Activated CD4-positive, alpha-beta T cell treated with anti-CD3 and anti-CD28 coated beads for 4 hours (primary cell): ENCODE measurements around the gene GNPTG.
"Not testable (repeated sequence)": the region's sequence is repeated elsewhere in the genome, so short reads cannot be mapped to it uniquely, and the experiment has no call there.

Experiments
- DNase-seq, 2 donors: peaks; one replicate each; pipeline ENCODE4 v3.0.0-alpha.2; 2020

GNPTG gene

GRCh38 chr16:1320097-1320496 is 31.6 kb upstream of the GNPTG start:
- DNase-seq = no peak

DNA sequence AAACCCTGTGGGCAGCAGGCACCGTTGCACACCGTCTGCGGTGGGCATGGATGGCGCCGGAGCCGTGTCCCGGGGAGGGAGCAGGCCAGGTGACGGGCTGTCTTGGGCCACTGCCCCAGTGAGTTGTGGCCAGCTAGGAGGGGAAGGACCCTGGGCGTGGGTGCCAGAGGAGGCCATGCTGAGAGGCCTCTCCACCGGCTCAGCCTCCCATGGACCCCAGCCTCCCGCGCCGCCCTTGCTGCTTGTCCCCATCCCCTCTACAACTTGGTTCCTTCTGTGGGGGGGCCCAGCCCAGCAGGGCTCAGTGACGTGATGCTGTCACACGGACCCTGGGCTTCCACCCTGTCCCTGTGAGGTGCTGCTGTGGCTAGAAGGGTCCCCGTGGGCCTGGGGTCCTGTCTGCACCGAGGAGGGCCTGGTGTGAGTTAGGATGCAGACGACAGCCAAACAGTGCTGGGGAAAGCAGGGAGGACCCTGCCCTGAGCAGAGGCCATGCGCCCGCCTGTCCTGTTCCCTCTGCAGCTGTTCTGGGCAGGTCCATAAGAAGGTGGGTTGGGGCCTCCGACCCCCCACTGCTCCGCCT is 31.0 kb upstream of the GNPTG start:
- no peak for DNase-seq

DNA sequence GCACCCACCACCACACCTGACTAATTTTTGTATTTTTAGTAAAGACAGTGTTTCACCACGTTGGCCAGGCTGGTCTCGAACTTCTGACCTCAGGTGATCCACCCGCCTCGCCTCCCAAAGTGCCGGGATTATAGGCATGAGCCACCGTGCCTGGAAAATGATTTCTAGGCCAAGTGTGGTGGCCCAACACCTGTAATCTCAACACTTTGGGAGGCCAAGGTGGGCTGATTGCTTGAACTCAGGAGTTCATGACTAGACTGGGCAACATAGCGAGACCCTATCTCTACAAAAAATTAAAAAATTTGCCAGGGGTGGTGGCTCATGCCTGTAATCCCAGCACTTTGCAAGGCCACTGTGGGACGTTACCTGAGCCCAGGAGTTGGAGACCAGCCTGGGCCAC is 29.3 kb upstream of the GNPTG start:
- DNase-seq = no peak

DNA sequence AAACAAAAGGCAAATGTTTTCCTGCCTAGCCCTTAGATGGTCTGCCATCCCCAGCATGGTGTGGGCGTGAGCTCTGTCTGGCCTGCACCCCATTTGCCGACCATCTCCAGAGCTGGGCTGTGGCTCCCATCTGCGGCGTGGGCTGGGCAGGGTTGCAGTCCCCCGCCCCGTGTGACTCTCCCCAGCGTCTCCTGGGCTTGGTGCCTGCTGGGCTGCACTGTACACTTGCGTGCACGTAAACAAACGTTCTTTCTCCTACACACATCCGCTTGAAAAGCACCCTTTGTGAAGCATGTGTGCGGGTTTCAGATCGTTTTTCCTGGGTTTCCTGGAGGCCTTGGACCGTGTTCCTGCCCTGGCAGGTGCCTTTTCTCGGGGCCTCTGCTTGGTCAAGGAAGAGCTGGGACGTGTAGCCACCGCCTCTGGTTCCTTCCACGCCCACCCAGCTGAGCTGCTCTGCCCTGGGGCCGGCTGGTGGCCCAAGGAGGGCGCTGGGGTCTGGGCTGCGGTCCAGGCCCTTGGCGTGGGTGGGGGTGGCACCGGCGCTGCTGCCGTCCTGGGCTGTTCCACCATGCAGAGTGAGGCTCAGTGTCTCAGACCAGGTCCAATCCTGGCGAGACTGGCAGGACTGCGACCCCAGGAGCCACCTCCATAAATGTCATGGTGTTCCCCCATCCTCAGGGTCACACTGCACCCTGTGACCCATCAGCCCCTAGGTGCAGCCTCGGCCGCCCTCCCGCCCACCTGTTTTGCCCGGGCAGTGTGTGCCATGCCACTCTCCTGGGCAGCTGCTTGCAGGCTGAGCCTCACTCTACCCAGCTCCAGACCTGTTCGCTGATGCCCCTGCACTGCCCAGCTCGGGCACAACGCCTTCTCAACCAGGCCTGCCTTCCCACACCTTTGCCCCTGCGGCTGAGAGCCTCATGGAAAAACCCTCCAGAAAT is 28.2 kb upstream of the GNPTG start:
- no peak for DNase-seq

- DNase-seq = no peak
Measured at GRCh38 chr16:1324286-1324826, 27.4 kb upstream of the GNPTG start.

DNA sequence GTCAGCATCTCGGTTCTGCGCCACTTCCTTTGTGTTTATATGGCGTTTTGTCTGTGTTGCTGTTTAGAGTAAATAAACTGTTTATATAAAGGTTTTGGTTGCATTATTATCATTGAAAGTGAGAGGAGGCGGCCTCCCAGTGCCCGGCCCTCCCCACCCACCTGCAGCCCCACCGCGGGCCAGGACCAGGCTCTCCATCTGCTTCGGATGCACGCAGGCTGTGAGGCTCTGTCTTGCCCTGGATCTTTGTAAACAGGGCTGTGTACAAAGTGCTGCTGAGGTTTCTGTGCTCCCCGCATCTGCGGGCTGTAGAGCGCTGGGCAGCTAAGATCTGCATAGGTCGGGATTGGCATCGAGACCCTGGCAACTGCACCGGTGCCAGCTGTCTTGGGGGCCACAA is 26.5 kb upstream of the GNPTG start:
- no peak for DNase-seq

DNA sequence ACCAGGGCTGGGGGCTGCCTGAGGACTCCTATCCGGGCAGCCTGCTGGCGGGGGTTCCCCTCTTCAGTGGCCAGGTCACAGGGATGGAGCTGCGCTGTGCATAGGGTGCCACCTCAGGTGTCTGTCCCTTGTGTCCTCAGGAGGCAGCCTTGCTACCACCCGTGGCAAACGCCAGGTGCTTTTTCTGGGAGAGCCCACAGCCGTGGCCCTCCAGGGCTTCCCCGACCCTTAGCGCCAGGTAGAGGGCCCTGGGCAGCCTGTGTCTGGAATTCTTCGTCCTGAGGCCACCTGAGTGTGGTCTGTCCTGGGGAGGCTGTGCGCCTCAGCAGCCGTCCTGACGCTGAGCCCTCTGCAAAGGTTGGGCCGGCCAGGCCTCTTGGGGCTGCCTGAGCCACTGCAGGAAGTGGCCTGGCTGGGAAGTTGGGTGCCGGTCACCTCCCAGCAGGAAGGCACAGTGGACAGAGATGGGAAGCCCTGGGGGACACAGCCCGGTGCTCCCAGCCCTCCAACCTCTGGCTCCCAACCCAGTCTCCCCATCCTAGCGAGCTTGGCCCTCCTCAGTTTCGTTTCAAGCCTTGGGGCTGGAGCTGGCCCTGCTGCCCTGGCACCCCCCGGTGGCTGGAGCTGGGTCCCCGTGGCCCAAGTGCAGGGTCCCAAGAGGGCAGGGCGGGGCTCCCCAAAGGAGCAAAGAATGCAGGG is 25.9 kb upstream of the GNPTG start:
- no peak for DNase-seq

GRCh38 chr16:1326391-1326790 is 25.3 kb upstream of the GNPTG start:
- no peak for DNase-seq

GRCh38 chr16:1326946-1327618 is 24.6 kb upstream of the GNPTG start:
- DNase-seq = no peak

- DNase-seq = no peak
Measured at GRCh38 chr16:1327619-1327947, 24.1 kb upstream of the GNPTG start.

DNA sequence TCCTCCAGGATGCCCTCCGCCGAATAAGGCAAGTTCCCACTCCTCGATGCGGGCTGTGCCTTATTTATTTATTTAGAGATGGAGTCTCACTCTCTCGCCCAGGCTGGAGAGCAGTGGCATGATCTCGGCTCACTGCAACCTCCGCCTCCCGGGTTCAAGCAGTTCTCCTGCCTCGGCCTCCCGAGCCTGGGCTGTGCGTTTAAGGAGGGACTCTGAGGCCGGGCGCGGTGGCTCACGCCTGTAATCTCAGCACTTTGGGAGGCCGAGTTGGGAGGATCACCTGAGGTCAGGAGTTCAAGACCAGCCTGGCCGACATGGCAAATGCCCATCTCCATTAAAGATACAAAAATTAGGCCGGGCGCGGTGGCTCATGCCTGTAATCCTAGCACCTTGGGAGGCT is 23.6 kb upstream of the GNPTG start:
- DNase-seq = not testable (repeated sequence)

DNA sequence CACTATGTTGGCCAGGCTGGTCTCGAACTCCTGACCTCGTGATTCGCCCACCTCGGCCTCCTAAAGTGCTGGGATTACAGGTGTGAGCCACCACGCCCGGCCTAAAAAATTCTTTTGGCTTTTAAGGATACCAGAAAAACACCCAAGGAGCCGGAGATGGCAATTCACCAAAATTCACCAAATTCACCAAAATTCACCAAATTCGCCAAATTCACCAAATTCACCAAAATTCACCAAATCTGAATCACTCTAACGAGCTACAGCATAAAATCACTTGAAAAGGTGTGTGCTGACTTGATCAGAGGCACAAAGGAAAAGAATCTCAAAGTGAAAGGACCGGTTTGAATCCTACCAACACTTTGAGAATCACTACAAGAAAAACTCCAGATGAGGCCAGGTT is 22.8 kb upstream of the GNPTG start:
- not testable (repeated sequence) for DNase-seq

GRCh38 chr16:1330260-1330914 is 21.3 kb upstream of the GNPTG start:
- DNase-seq = no peak

- DNase-seq = no peak
Measured at GRCh38 chr16:1330931-1331711, 20.6 kb upstream of the GNPTG start.

DNA sequence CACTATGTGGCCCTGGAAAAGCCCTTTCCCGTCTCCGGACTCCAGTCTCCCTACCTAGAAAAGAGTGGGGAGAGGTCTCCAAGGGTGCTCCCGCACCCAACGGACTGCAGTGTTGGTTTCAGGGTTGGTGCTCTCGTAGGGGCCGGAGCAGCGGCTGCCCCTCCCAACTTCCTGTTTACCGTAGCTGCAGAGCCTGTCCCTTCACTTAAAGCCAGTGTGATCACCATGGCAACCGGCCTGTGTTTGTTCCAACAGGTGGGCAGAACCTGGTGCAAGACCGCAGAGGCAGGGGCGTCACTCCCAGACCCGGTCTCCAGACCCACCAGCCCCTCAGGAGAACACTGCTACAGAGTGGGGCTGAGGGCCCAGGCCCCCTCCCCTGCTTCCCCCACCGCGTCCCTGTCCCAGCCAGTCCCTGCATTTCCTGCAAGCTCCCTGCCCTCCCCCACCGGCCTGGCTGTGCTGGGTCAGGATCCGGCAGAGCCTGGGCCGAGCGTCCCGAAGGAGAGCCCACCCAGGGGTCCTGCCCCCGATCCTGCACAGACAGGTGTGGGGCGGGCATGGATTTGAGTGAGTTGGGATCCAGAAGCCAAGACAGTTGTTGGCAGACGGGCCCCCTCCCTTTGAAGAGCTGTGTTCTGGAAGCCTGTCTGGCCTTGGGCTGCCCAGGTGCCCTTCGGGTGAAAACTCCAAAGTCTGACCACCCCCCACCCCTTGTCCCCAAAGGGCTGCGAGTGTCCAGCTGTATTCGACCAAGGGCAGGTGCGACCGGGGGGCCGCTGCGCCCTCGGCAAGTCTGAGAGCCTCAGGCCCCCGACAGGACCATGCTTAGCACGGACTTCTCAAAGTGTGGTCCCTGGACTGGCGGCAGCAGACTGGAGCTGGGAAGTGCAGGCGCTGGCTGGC is 19.8 kb upstream of the GNPTG start:
- DNase-seq = peak in 1 of 2 donors; percentile 44

DNA sequence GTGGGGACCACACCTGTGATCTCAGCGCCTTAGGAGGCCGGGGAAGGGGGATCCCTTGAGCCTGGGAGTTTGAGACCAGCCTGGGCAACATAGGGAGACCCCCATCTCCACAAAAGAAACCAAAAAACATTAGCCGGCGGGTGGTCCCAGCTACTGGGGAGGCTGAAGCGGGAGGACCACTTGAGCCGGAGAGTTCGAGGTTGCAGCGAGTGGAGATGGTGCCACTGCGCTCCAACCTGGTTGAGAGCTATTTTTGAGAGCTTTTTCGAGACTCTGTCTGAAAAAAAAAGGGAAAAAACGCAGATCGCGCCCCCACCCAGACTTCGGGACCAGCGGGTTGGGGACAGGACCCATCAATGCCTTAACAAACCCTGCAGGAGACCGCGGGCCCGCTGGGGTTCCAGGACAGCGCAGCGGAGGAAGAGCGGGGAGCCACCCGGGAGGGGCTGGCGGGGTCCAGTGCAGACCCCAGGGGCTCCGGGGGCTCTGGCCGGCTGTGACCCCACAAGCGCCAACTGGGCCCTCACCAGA is 19.0 kb upstream of the GNPTG start:
- no peak for DNase-seq

- peak; percentile 28 to 48 for DNase-seq
Measured at GRCh38 chr16:1333149-1333812, 18.4 kb upstream of the GNPTG start, which contains the start of gene BAIAP3. Gene BAIAP3, plus strand, starts transcription at chr16:1333645. Its CDS starts 4,905 bp downstream, at chr16:1338550.

DNA sequence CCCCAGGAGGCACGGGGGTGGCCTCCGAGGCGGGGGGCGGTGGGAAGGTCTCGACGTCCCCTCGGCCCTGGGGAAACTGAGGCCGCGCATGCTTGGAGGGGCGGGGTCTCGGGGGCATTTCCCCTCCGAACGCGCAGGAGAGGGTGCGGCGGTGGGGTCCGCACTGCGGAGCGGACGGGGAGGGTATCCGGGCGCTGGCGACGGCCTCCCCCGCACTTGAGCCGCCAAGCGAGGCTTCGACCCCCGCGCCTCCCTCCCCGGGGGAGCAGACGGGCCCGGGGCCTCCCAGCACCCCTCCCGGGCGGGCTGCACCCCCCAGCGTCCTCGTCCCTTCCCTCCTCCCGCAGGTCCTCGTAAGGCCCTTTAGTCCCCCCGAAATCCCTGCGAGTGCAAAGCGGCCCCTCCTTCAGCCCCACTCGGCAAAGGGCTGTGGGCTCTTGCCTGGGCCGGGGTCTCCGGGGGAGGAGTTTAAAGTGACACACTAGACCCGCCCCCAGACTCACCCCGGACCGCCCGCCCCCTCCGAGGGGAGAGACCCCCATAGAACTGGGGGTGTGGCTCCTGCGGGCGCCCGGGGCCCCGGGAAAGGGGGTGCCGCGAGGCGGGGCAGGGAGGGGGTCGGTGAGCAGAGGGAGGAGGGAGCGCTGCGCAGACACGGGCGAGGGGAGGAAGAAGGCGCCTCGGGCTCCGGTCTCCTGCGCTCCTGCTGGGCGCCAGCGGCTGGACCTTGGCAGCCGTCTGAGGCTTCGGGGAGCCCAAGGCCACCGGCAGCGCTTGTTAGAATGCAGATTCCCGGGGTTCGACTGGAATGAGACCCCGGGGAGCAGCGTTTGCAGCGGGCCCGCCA is 17.7 kb upstream of the GNPTG start:
- DNase-seq = no peak

- DNase-seq = no peak
Measured at GRCh38 chr16:1334739-1335138, 17.0 kb upstream of the GNPTG start.
